Left kidney (tissue), 8 donors: ENCODE results near the gene IQGAP3. TPM values are rescaled to one million over a fixed set of nuclear protein-coding genes. Genes with fewer than 3 reads are reported as not detected.
"Not testable (repeated sequence)": the region's sequence is repeated elsewhere in the genome, so short reads cannot be mapped to it uniquely, and the experiment has no call there.

ENCODE experiments used
- DNase-seq: peaks from one replicate; pipeline ENCODE4 v3.0.0-alpha.2; 2013
- long read RNA-seq, 8 donors: transcript quantifications; one replicate each; lab custom pipeline, GENCODE V29; 2026
- polyA plus RNA-seq: library from polyadenylated mRNA; unstranded; fragments of 120-200 nt; gene quantifications from one replicate; pipeline ENCODE4 v1.2.1, GENCODE V29; 2013; ENCODE audit not compliant: insufficient read length

IQGAP3 gene, protein sequence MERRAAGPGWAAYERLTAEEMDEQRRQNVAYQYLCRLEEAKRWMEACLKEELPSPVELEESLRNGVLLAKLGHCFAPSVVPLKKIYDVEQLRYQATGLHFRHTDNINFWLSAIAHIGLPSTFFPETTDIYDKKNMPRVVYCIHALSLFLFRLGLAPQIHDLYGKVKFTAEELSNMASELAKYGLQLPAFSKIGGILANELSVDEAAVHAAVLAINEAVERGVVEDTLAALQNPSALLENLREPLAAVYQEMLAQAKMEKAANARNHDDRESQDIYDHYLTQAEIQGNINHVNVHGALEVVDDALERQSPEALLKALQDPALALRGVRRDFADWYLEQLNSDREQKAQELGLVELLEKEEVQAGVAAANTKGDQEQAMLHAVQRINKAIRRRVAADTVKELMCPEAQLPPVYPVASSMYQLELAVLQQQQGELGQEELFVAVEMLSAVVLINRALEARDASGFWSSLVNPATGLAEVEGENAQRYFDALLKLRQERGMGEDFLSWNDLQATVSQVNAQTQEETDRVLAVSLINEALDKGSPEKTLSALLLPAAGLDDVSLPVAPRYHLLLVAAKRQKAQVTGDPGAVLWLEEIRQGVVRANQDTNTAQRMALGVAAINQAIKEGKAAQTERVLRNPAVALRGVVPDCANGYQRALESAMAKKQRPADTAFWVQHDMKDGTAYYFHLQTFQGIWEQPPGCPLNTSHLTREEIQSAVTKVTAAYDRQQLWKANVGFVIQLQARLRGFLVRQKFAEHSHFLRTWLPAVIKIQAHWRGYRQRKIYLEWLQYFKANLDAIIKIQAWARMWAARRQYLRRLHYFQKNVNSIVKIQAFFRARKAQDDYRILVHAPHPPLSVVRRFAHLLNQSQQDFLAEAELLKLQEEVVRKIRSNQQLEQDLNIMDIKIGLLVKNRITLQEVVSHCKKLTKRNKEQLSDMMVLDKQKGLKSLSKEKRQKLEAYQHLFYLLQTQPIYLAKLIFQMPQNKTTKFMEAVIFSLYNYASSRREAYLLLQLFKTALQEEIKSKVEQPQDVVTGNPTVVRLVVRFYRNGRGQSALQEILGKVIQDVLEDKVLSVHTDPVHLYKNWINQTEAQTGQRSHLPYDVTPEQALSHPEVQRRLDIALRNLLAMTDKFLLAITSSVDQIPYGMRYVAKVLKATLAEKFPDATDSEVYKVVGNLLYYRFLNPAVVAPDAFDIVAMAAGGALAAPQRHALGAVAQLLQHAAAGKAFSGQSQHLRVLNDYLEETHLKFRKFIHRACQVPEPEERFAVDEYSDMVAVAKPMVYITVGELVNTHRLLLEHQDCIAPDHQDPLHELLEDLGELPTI (N-terminal part only)
- polyA plus RNA-seq = 22.8 TPM
- long read RNA-seq, donor 1 = 0 reads
- long read RNA-seq, donor 2, partial matches to known transcripts = 33 of 33 reads
- long read RNA-seq, donor 2, other reads (novel, unspliced or antisense) = 0 of 33 reads
- long read RNA-seq, donor 3, partial matches to known transcripts = 14 of 14 reads
- long read RNA-seq, donor 3, other reads (novel, unspliced or antisense) = 0 of 14 reads
- long read RNA-seq, donor 4, partial matches to known transcripts = 6 of 6 reads
- long read RNA-seq, donor 4, other reads (novel, unspliced or antisense) = 0 of 6 reads
- long read RNA-seq, donor 5 = 0 reads
- long read RNA-seq, donor 6 = 0 reads
- long read RNA-seq, donor 7, partial matches to known transcripts = 14 of 14 reads
- long read RNA-seq, donor 7, other reads (novel, unspliced or antisense) = 0 of 14 reads
- long read RNA-seq, donor 8, full-length matches to known transcripts = 1 of 8 reads
- long read RNA-seq, donor 8, partial matches to known transcripts = 7 of 8 reads
- long read RNA-seq, donor 8, other reads (novel, unspliced or antisense) = 0 of 8 reads

DNA sequence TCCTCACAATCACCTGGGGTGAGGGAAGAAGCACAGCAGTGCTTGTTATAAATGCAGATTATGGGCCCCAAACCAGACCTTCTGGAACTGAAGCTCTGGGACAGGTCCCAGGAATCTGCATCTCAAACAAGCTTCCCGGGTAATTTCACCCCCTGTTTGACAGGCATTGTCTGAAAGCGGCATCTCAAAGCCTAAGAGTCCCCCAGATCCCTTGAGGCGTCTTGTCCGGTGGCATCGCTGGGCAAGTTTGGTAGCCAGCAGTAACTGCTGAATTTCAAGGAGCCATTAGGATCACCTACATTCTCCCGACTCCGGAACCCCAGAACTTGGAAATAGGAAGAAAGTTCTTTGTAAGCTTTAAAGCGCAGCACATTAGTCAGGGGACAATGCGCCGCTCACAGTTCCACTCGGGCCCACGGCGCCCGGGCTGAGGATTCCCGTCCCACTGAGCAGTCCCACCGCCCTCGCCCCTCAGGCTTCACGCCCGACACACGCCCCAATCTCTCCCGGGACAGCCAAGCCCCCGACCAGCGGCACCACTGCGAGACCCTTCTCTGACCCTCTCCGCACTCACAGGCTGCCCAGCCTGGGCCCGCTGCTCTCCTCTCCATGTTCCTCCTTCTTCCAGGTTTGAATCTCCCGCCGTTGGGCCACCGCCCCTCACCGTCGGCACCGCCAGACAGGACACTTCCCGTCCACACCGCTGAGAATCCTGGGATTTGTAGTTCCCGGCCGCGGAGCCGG lies at the start of gene IQGAP3:
TSS of gene IQGAP3 (minus strand) at position 647 of the 744 bp plus-strand sequence. CDS start at position 611, 36 bp downstream.
- peak; percentile 86 for DNase-seq

DNA sequence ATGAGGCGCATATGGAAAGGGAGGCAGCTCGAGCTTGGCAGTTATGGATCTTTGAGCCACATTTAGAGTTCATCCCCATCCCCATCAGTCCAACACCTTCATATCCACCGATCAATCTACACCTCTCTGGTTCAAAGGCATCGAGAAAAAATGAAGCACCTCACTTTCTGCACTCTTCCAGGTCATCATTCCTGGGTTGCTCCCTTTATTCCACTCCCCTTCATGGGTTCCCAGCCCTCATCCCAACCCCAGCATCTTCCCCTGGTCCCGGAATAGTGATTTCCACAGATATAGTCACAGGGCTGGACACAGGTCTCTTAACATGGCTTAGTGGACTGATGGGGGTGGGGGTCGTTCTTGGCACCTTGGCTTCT lies 47.2 kb upstream of the IQGAP3 start:
- no peak for DNase-seq

DNA sequence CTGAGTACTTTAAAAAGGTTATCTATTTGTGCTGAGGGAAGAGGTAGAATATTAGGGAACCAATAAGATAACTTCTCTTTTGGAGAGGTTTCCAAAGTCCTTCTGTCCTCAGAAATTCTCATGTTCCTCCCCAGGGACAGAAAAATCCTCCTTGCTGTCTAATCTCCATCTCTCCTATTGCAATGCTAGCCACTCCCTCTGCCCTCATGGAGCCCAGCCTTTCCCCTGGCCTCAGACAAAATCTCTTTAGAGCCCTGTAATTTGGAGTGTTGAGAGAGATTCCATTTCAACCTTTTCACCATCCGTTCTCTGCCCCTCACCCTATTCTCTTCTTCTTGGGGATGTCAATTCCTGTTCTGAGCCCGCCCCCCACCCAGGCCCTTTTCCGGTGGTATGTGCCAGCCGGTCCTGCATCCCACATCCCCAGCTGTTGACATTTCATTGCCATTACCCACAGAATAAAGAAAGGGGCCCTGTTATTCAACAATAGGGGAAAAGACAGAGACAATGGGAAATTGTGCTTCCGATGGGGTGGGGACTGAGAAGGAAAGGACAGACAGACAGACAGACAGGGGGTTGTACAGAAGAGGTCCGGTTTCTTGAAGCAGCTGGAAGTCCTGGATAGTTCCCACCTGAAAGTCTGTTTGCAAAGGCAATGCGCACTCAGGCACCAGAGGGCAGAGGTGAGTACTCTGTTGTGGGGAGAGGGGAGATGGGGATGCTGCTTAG lies 46.7 kb upstream of the IQGAP3 start, which contains the start of gene HAPLN2:
TSS of gene HAPLN2 (plus strand) at position 563 of the 729 bp plus-strand sequence. CDS start 4,076 bp downstream, outside the sequence.
- DNase-seq = no peak

DNA sequence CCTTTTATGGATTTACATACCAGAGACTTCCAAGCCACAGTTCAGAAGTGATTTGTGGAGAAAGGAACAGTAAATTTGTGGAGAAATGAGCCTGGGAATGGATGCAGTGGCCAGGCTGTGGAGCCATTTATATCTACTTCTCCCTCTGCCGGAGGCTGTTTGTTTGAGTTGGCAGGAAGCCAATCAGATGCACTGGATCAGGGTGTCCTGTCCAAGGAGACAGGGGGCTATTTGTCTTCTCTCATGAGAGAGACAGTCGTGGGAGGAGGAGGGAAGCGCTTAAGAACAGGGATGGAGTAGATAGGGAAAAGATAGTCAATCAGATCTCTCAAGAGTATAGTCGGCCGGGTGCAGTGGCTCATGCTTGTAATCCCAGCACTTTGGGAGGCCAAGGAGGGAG lies 44.1 kb upstream of the IQGAP3 start:
- peak; percentile 87 for DNase-seq

DNA sequence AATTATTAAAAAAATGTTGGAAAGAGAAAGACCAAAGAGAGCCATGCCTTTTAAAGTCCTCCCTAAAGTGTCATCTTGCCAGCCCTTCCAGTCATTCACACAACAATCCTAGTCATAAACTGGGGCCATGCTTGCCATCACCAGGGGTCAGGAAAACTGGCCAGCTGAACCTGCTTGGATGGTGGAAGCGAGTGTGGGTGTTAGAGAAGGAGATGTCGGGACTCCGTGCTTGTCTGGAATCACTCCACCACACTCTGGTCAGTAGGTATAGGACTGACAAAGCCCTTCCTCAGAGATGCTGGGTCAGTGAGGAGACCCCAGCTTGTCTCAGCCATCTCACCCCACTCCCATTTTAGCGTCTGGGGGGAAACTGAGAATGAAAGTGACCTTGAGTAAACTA lies 43.6 kb upstream of the IQGAP3 start:
- DNase-seq = no peak

DNA sequence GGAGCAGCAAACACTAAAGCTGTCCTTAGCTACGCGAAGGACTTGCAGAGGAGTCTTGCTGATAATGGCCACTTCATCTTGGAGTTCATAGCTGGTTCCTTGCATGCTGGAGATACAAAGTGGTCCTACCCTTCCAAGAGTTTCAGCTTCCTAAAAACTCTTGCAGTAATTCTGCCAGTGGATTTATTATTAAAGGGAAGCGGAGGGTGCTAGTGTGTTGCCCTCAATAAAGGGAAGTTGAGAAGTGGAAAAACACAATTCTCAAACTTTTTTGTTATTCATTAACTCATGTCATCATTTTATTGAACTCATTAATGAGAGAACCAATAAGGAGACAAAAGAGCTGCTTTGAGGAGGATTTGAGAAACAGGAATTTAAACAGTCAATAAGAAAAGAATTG lies 40.3 kb upstream of the IQGAP3 start:
- no peak for DNase-seq

DNA sequence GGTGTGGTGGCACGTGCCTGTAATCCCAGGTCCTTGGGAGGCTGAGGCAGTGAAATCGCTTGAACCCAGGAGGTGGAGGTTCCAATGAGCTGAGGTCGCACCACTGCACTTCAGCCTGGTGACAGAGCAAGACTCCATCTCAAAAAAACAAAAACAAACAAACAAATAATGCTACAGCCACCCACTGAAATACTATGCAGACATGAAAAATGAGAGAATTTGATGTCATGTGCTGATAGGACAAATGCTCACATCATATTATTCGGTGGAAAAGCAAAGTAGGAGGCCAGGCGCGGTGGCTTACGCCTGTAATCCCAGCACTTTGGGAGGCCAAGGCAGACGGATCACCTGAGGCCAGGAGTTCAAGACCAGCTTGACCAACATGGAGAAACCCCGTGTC lies 37.7 kb upstream of the IQGAP3 start:
- DNase-seq = not testable (repeated sequence)

DNA sequence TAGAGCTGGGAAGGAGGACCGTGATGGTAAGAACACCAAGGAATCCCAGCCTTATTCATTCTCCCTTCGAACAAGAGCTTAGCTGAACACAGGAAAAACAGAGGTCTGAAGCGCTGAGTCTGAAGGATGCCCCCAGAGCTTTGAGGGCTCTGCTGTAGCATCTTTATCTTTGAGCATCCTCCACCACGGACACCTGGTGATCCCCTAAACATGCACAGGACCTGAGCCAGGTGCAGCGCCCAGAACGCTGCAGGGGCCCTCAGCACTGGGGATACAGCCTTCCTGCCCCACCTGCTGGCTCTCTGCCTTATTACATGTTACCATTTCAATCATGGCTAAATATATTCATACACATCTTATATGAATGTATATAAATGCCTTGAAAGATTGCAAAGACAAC lies 36.6 kb upstream of the IQGAP3 start:
- no peak for DNase-seq

DNA sequence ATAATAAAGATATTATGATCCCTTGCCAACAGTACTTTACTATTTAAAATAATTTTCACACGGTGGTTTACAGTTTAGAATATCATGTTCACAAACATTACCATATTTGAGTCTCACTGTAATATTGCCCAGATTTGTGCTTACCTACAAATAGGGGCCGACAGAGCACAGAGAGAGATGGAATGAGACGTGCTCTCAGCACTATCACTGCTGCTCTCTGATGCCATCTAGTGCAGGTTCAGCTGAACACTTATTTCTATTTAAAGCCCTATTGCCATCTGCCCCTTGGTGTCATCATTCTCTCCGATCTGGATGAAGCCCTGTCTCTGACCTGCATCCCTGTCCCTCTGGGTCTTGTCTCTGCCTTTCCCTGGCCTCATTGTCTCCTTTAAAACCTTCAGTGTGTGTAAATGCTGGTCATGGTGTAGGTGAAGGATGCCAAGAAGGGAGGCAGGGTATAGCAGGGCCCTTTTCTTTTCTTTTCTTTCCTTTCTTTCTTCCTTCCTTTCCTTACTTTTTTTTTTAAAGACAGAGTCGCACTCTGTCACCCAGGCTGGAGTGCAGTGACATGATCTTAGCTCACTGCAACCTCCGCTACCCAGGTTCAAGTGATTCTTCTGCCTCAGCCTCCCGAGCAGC lies 35.8 kb upstream of the IQGAP3 start:
- DNase-seq = no peak

DNA sequence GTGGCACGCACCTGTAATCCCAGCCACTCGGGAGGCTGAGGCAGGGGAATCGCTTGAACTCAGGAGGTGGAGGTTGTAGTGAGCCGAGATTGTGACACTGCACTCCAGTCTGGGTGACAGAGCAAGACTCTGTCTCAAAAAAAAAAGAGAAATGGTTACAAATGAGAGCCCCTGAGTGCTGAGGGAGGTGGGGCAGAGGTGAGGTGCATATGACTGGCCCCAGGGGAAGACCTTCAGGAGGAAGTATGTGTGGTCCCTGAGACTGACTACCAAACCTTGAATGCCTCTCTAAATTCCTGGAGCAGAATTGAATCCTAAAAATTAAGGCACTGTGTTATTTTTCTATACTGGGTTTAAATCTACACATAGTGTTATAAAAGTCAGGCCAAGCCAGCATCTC lies 35.0 kb upstream of the IQGAP3 start:
- DNase-seq = not testable (repeated sequence)

DNA sequence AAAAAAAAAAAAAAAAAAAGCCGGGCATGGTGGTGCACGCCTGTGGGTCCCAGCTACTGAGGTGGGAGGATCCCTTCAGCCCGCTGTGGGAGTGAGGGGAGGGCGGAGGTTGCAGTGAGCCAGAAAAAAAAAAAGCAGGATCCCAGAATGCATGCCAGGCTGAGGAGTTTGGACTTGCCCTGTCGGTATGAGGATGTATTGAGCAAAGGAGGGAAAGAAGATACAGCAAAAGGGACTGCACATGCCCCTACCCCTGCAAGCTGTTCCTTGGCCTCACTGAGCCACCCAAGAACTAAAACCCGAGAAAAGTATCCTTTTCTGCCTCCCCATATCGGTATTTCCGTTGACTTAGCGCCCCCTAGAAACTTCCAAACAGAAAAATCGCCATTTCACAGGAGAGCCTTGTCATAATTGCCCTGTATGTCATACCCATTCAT lies 30.2 kb upstream of the IQGAP3 start:
- DNase-seq = no peak

DNA sequence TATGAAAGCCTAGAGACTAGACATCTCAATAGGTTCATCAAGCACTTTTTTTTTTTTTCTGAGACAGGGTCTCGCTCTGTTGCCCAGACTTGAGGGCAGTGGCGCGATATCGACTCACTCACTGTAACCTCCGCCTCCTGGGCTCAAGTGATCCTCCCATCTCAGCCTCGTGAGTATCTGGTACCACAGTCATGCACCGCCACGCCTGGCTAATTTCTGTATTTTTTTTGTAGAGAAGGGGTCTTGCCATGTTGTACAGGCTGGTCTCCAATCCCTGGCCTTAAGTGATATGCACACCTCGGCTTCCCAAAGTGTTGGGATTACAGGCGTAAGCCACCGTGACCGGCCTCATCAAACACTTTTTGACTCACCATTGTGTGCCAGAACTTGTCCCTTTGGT lies 29.5 kb upstream of the IQGAP3 start:
- no peak for DNase-seq

DNA sequence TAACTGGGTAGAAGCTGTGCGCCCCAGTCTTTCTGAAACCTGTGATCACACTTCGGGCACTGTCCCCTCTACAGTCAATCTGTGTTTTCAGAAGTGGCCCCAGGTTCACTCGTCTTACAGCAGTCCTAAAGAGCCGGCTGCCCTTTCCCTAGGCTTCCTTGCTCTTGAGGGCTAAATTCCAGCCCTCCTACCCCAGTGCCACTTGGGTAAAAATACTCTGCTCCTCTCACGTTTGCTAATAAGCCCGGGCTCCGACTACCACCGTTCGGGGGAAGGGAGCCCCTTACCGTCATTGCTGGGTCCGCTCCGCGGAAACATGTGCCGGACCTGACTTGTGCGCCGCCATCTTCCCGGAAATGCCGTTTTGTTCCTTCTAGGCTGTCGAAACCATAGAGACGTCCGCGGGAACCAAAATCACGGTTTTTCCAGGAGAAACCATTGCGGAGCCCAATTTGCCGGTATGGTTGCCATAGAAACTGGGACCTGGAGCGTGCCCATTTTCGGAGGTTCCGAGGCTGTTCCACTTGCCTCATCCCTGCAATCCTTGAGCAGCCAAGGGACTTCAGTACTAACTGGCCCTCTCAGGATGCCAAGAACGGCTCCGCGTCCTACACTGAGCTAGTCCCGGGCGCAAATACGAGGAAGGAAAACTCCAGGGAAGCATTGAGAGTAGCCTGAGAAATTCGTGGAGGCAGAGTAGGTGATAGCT lies 28.9 kb upstream of the IQGAP3 start, which contains the start of gene GPATCH4:
TSS of gene GPATCH4 (minus strand) at position 358 of the 709 bp plus-strand sequence.
- peak; percentile 83 for DNase-seq

DNA sequence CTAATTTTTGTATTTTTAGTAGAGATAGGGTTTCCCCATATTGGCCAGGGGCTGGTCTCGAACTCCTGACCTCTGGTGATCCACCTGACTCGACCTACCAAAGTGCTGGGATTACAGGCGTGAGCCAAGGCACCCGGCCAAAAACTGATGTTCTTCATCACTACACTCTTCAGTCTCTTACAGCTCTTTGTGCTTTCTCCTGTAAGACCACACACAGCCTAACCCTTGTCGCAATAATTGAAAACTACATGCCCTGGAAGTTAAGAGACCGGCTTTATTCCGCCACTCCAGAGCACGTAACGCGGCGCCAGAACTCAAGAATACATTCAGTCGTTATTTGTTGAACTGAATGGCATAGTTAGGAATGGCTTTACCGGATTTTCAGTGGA lies 28.4 kb upstream of the IQGAP3 start:
- DNase-seq = no peak

DNA sequence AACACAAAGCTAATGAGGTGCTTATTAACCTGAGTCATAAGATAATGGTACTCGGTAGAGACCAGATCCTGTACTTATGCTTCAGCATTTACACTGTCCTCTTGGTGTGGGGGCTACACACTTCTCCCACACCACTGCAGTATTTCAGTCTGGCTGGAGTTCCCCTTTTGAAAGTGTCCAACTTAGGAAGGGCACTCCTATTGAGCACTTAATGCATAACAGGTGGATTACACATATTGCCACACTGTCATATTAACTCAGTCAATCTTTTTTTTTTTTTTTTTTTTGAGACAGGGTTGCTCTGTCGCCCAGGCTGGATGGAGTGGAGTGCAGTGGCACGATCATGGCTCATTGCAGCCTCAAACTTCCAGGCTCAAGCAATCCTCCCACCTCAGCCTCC lies 27.4 kb upstream of the IQGAP3 start:
- DNase-seq = no peak

DNA sequence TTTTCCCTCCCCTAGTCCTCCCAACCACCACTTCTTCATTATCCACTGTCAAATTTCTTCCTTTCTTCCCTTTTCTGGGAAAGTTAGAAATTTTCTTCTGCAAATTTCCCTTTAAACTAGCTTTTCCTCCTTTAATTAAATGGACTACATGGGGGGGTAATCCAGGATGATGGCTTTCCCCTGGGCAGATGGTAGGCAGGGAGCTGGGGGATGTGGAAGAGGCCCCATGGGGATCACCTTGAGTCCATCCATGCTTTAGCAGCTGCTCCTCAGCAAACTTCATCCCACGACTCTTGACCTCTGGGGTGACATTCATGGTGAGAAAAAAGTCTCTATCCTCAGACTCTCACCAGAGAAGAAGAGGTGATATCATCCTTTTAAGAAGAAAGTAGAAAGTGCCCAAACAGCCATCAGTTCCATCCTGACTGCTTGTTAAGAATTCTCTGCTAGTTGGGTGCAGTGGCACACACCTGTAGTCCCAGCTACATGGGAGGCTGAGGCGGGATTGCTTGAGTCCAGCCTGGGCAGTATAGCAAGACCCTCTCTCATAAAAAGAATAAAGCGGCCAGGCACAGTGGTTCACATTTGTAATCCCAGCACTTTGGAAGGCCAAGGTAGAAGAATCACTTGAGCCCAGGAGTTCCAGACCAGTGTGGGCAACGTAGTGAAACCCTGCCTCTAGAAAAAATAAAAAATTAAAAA lies 26.5 kb upstream of the IQGAP3 start:
- no peak for DNase-seq

DNA sequence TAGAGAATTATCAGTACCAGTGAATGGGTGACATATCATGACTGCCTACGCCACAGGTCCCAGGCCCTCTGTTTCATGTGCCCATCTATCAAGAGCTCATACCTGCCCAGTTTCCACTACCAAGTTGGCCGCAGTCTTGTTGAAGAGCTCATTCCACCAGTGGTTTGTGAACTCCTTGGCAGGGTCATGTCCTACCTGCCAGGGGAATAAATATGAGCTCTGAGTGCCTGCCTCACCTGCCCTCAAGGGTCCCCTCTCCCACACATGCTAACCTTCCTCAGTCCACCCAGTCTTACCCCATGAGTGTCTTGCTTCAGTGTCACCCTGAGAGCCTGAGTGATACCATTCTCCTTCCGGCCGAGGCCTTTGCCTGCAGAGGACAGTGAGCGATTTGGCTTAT lies 25.8 kb upstream of the IQGAP3 start:
- DNase-seq = no peak
